ENCODE measurements around the gene GRK5.

DNA sequence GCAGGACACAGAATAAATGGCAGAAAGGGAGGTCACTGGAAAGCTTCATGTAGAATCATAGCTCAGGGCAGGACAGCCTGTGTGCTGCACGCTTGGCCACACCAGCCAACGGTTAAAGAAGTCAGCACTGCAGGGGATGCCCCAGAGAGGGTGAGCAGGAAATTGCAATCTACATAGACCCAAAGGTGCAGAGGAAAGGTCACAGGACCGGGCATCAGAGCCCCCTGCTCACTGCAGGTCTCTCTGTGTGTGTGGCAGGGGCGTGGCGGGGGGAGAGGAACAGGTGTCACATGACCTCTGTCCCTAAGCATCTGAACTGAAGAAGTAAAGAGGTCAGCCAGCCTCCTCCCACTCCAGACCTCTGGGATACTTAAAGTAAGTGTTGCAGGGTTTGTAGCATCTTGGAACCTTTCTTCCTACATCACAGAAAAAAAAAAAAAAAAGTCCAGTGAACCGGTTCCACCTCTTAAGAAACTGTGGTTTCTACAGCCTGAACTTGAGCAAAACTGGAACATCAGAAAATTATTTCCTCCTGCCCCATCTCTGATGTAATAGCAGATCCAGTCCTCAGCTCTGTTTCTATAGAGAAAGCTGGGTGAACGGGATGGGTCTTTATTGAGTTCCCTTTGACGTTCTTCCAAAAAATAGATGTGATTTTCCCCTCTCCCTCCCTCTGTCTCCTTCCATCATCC lies 270.9 kb downstream of the GRK5 start:
- TF ChIP-seq POLR2A (IDR thresholded peaks at IDR 0.05), result no peak
- TF ChIP-seq, protein P1, sequence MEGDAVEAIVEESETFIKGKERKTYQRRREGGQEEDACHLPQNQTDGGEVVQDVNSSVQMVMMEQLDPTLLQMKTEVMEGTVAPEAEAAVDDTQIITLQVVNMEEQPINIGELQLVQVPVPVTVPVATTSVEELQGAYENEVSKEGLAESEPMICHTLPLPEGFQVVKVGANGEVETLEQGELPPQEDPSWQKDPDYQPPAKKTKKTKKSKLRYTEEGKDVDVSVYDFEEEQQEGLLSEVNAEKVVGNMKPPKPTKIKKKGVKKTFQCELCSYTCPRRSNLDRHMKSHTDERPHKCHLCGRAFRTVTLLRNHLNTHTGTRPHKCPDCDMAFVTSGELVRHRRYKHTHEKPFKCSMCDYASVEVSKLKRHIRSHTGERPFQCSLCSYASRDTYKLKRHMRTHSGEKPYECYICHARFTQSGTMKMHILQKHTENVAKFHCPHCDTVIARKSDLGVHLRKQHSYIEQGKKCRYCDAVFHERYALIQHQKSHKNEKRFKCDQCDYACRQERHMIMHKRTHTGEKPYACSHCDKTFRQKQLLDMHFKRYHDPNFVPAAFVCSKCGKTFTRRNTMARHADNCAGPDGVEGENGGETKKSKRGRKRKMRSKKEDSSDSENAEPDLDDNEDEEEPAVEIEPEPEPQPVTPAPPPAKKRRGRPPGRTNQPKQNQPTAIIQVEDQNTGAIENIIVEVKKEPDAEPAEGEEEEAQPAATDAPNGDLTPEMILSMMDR (IDR thresholded peaks at IDR 0.05), result no peak

All from Peyer's patch (tissue), 4 donors.